ENCODE results near the gene CTR9. TPM values are rescaled to one million over a fixed set of nuclear protein-coding genes. Genes with fewer than 3 reads are reported as not detected.
"Not testable (repeated sequence)": the region's sequence is repeated elsewhere in the genome, so short reads cannot be mapped to it uniquely, and the experiment has no call there.

CTR9 gene
- total RNA-seq, 1 experiment from 2014 or later = 15.0 TPM

DNA sequence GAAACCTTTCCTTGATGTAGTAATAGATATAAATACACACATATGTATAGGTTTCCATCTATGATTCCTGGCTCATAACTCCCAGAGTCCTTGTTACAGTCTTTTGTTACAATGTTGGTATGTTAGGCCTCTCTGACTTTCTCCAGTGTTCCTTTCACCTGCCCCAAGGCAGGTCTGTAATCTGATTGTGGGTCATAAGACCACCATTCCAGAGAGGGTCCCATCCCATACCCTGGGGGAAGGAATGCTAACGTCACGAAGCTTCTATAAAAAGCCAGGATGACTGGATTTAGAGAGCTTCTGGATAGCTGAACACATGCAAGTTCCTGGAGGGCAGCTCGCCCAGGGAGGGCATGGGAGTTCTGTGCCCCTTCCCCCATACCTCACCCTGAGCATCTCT, 71.4 kb downstream of the CTR9 start:
- DNase-seq (ENCODE audit: low read depth) = not testable (repeated sequence)

- no peak for DNase-seq (ENCODE audit: low read depth)
These were observed 72.1 kb downstream of the CTR9 start for GRCh38 chr11:10823152-10823579.

- no peak for DNase-seq (ENCODE audit: low read depth)
These were observed 73.8 kb downstream of the CTR9 start for GRCh38 chr11:10824888-10825287.

GRCh38 chr11:10828402-10828801, 77.4 kb downstream of the CTR9 start:
- DNase-seq (ENCODE audit: low read depth) = no peak

GRCh38 chr11:10829139-10829538, 78.1 kb downstream of the CTR9 start:
- no peak for DNase-seq (ENCODE audit: low read depth)

Other genes with a start within 250 kb of the CTR9 start
- gene RNF141, start 210.1 kb upstream of the CTR9 start, total RNA-seq (2014; rRNA removed; shearing (Covaris generic)) = 11.5 and 27.4 TPM in 2 replicates
- not detected in 2 replicates for gene LYVE1, start 182.6 kb upstream of the CTR9 start, total RNA-seq (2014; rRNA removed; shearing (Covaris generic))
- gene IRAG1, start 57.5 kb upstream of the CTR9 start, total RNA-seq (2014; rRNA removed; shearing (Covaris generic)) = not detected in 2 replicates
- gene EIF4G2, start 57.7 kb downstream of the CTR9 start, total RNA-seq (2014; rRNA removed; shearing (Covaris generic)) = 812 and 943 TPM in 2 replicates
- gene ZBED5, start 106.8 kb downstream of the CTR9 start, total RNA-seq (2014; rRNA removed; shearing (Covaris generic)) = 30.5 and 35.5 TPM in 2 replicates

All from Daoy (cell line).